HepG2 (cell line): ENCODE results near the gene CHST3. TPM values are rescaled to one million over a fixed set of nuclear protein-coding genes. Genes with fewer than 3 reads are reported as not detected.
A peak's percentile ranks its signal among the peaks of the same experiment; 100 is the strongest.

Experiments used
- ATAC-seq: fragments of 200-7000 bp; cut with Tn5 transposase; 3 replicates; pipeline ENCODE4 v1.9.1; 2020; ENCODE audit warnings: mild to moderate bottlenecking, moderate library complexity
- BruUV-seq: library from RNA; stranded (reverse); fragments of 400-500 nt; replicated peaks from 2 replicates; lab custom pipeline; 2021; lab: Mats Ljungman, UMichigan
- CTCF ChIA-PET: fragments of 300-600 bp; formaldehyde crosslinking; extraction: SDS; loops from one replicate; lab custom pipeline; 2021; ENCODE audit warnings: low total read pairs, inconsistent platforms, low intra/inter-chr PET ratio; lab: Yijun Ruan, JAX
- POLR2A ChIA-PET: fragments of 350-600 bp; sonication (Branson Sonifier 250); formaldehyde crosslinking; loops from one replicate; lab custom pipeline; 2020; ENCODE audit warnings: antibody characterized with exemption, inconsistent platforms; lab: Yijun Ruan, JAX
- DNase-seq: peaks from one replicate; pipeline ENCODE4 v3.0.0-alpha.2; 2015; ENCODE audit warnings: low spot score
- FAIRE-seq: peaks from 3 replicates; lab custom pipeline; 2011; peaks lifted over from hg19 to GRCh38; lab: Jason Lieb, UNC
- H2AFZ ChIP-seq: one replicate; pipeline ENCODE4 v1.6.1; 2011; ENCODE audit warnings: low read length, inconsistent platforms
- H3K27ac ChIP-seq: fragments of 300-600 bp; 3 replicates; pipeline ENCODE4 v1.8.0; 2011; ENCODE audit warnings: mixed run types, mild to moderate bottlenecking, mixed read lengths, low read length, inconsistent platforms; ENCODE audit not compliant: insufficient read depth; ENCODE audit errors: extremely low read length
- H3K27me3 ChIP-seq, 2 experiments: fragments of 200-600 bp in 1 of 2; 2 replicates in 1 of 2; 3 replicates in 1 of 2; pipeline versions ENCODE4 v1.6.0 to v1.8.0; 2011; ENCODE audit warnings: low read length in 2 of 2, mild to moderate bottlenecking in 2 of 2, moderate library complexity in 2 of 2, inconsistent platforms in 1 of 2; ENCODE audit not compliant: insufficient read depth in 2 of 2, control insufficient read depth in 1 of 2
- H3K36me3 ChIP-seq, 2 experiments: fragments of 200-600 bp in 1 of 2; replicated peaks in 1 of 2; 2 replicates in 1 of 2; 3 replicates in 1 of 2; pipeline versions ENCODE4 v1.5.1 to v1.8.0; 2011; ENCODE audit warnings: low read length in 2 of 2, inconsistent platforms in 1 of 2; ENCODE audit not compliant: insufficient read depth in 2 of 2, control insufficient read depth in 1 of 2
- H3K4me1 ChIP-seq: 2 replicates; pipeline ENCODE4 v1.5.1; 2012; ENCODE audit warnings: low read length, inconsistent platforms; ENCODE audit not compliant: insufficient read depth
- H3K4me2 ChIP-seq: 2 replicates; pipeline ENCODE4 v1.6.0; 2011; ENCODE audit warnings: low read depth, low read length, inconsistent platforms
- H3K4me3 ChIP-seq, 3 experiments: fragments of 200-600 bp in 1 of 3; sonication (generic), shearing (Covaris generic) in 1 of 3; replicated peaks in 1 of 3; 2 replicates each; pipeline ENCODE4 v1.5.1; 2011 to 2016; ENCODE audit warnings: low read length in 3 of 3, inconsistent platforms in 2 of 3, low read depth in 2 of 3, mild to moderate bottlenecking in 2 of 3, control low read depth in 1 of 3, mixed read lengths in 1 of 3; ENCODE audit not compliant: insufficient read depth in 1 of 3
- H3K79me2 ChIP-seq: one replicate; pipeline ENCODE4 v1.6.1; 2011; ENCODE audit warnings: low read length, inconsistent platforms; ENCODE audit not compliant: insufficient read depth
- H3K9ac ChIP-seq: 2 replicates; pipeline ENCODE4 v1.6.0; 2011; ENCODE audit warnings: mild to moderate bottlenecking, low read depth, low read length, inconsistent platforms; ENCODE audit not compliant: insufficient read depth
- H3K9me3 ChIP-seq: 2 replicates; pipeline ENCODE4 v1.5.1; 2012; ENCODE audit warnings: mild to moderate bottlenecking, low read length
- H4K20me1 ChIP-seq: 2 replicates; pipeline ENCODE4 v1.6.0; 2011; ENCODE audit warnings: inconsistent platforms, mild to moderate bottlenecking, low read length, moderate library complexity; ENCODE audit not compliant: insufficient read depth
- HDAC6 ChIP-seq: fragments of 200-600 bp; sonication (generic); IDR thresholded peaks from 2 replicates; pipeline ENCODE4 v1.7.0; 2017; ENCODE audit warnings: mild to moderate bottlenecking, antibody characterized with exemption, low read length, low read depth
- MIXL1 ChIP-seq: IDR thresholded peaks from 2 replicates; pipeline ENCODE4 v1.6.1; 2016
- MYC ChIP-seq: sonication (generic); formaldehyde crosslinking; IDR thresholded peaks from 2 replicates; pipeline ENCODE4 v1.9.0; 2021; ENCODE audit warnings: missing genetic modification reagents, borderline replicate concordance
- RBAK ChIP-seq: sonication (generic); formaldehyde crosslinking; IDR thresholded peaks from 2 replicates; pipeline ENCODE4 v1.5.1; 2020; ENCODE audit warnings: mild to moderate bottlenecking, missing genetic modification reagents
- SP4 ChIP-seq: sonication (generic); formaldehyde crosslinking; IDR thresholded peaks from 2 replicates; pipeline ENCODE4 v1.8.1; 2023; ENCODE audit warnings: mild to moderate bottlenecking, missing genetic modification reagents
- SRSF1 ChIP-seq: fragments of 200-400 bp; formaldehyde crosslinking; optimal IDR thresholded peaks from 2 replicates; pipeline ENCODE3; 2017; ENCODE audit warnings: mild to moderate bottlenecking, low read depth, low read length, moderate library complexity
- ZNF235 ChIP-seq: sonication (generic); formaldehyde crosslinking; IDR thresholded peaks from 2 replicates; pipeline ENCODE4 v1.8.1; 2023; ENCODE audit warnings: mild to moderate bottlenecking, missing genetic modification reagents, borderline replicate concordance
- ZNF781 ChIP-seq: sonication (generic); formaldehyde crosslinking; IDR thresholded peaks from 2 replicates; pipeline ENCODE4 v1.5.1; 2020; ENCODE audit warnings: borderline replicate concordance, mild to moderate bottlenecking, missing genetic modification reagents; ENCODE audit errors: not compliant biosample characterization
- WGBS: methylation state at CpG from one replicate; pipeline ENCODE4 v1.1.6; 2017; ENCODE audit warnings: low lambda C conversion rate; 5-methylcytosine and 5-hydroxymethylcytosine counted together
- in situ Hi-C: cut with HindIII; loops from 2 replicates; pipeline ENCODE4 v1.10.0; 2017; ENCODE audit warnings: low pct_unique_long_range_greater_than_20kb; ENCODE audit not compliant: extremely low pct_ligation_motif_present
- intact Hi-C: fragments of 100-400 bp; cut with micrococcal nuclease; formaldehyde crosslinking; loops from one replicate; pipeline ENCODE4 v1.10.0; 2022; ENCODE audit not compliant: unreplicated experiment
- polyA plus RNA-seq, 8 experiments: library from polyadenylated mRNA; depleted of rRNA in 3 of 8; stranded (reverse) in 7 of 8; unstranded in 1 of 8; fragments of >200 nt; fragmentation: Illumina TruSeq in 4 of 8; extraction: Trizol in 4 of 8; gene quantifications; 2 replicates each; pipeline versions ENCODE4 v1.2.1 to v1.2.3, GENCODE V29; 2011 to 2016; ENCODE audit warnings: low read depth in 4 of 8, missing spikeins in 1 of 8, mixed read lengths in 1 of 8; ENCODE audit not compliant: insufficient read depth in 1 of 8
- total RNA-seq, 5 experiments: library from RNA; depleted of rRNA; stranded (reverse); fragments of >200 nt; fragmentation: Illumina TruSeq; extraction: Trizol; gene quantifications; 2 replicates each; pipeline ENCODE4 v1.2.3, GENCODE V29; 2016; ENCODE audit warnings: low read depth in 1 of 5

The CHST3 gene
- total and polyA plus RNA-seq, 2 of the 13 experiments (the other 11 are each of a cell fraction or from before 2014, with no cell fraction given), result 7.2 to 18.7 TPM

DNA sequence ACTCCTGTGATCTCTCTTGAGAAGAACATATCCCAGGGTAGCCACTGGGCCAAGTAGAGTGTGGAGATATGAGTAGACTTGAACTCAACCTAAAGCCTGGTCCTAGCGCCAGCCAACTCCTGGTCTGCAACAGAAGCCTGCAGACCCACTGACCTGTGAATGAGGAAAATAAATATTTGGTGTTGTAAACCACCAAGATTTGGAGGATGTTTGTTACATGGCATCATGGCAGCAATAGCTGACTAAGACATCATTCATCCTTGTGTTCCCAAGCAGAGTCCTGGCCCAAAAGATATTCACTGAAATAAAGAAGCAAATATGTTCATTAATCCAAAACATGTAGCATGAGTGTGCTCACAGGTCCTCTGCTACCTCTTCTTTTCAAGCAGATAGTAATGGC lies 26.0 kb upstream of the CHST3 start:
- H3K4me3 ChIP-seq, result no peak overlapping the region
- H3K9ac ChIP-seq, result no peak overlapping the region
- 100% methylated on average over 1 of the region's 1 CpG for WGBS
- no peak for ATAC-seq
- BruUV-seq, result no TSS peak
- no peak for DNase-seq
- no peaks in the 10 kb centered on the region for H4K20me1 ChIP-seq
- H3K9me3 ChIP-seq, result no peaks in the 10 kb centered on the region
- H3K79me2 ChIP-seq, result no peaks in the 10 kb centered on the region
- no peak overlapping the region for H3K27ac ChIP-seq
- H3K27me3 ChIP-seq, result no peaks in the 10 kb centered on the region
- CTCF ChIA-PET, result no interaction called here
- H3K36me3 ChIP-seq, result no peaks in the 10 kb centered on the region
- POLR2A ChIA-PET, result no interaction called here
- in situ Hi-C loops, result no loop called here
- no peak overlapping the region for H3K4me2 ChIP-seq
- FAIRE-seq, result no peak
- H3K4me1 ChIP-seq, result peaks cover 13% of the 10 kb centered on the region
- TF ChIP-seq SRSF1, result no peak
- peak; percentile 94 for TF ChIP-seq RBAK (CRISPR knock-in tag)
- no peak for TF ChIP-seq ZNF781
- no peak for TF ChIP-seq HDAC6
- TF ChIP-seq MYC (CRISPR knock-in tag), result no peak
- no peak overlapping the region for H2AFZ ChIP-seq
- intact Hi-C loops, result no loop called here

DNA sequence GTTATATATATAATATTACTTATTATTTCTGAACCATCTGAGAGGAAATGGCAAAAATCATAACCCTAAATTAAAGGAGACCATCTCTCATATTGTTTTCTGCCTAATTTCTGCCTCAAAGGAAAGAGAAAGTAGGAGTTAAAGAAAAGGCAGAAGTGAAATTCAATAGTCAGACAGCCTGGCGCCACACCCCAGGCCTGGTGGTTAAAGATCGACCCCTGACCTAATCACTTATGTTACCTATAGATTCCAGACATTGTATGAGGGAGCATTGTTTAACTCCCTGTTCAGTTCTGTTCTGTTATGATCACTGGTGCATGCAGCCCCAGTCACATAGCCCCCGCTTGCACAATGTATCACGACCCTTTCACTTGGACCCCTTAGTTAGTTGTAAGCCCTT lies 24.9 kb upstream of the CHST3 start:
- no peaks in the 10 kb centered on the region for H3K27me3 ChIP-seq
- ATAC-seq, result no peak
- 63% methylated on average over 4 of the region's 4 CpGs for WGBS
- TF ChIP-seq SP4 (CRISPR knock-in tag) (no peak), MIXL1 (CRISPR knock-in tag) (no peak), ZNF235 (CRISPR knock-in tag) (no peak)
- TF ChIP-seq, all 625 proteins: peak for 0
- DNase-seq (no peak), FAIRE-seq (no peak)
- intact Hi-C loops, result no loop called here
- Histone ChIP-seq H3K79me2 (no peaks in the 10 kb centered on the region), H3K4me3 (no peak overlapping the region), H3K36me3 (no peaks in the 10 kb centered on the region), H3K9me3 (peaks cover 5% of the 10 kb centered on the region; the same call in 1 of the 2 replicates), H3K4me1 (peaks cover 13% of the 10 kb centered on the region), H3K9ac (no peak overlapping the region), H4K20me1 (no peaks in the 10 kb centered on the region), H2AFZ (no peak overlapping the region), H3K27ac (no peak overlapping the region), H3K4me2 (no peak overlapping the region)
- no TSS peak for BruUV-seq
- in situ Hi-C loops, result no loop called here
- ChIA-PET CTCF (no interaction called here), POLR2A (no interaction called here)
